CD14-positive monocyte (primary cell): Measurements from ENCODE around the gene TXNRD1. TPM values are rescaled to one million over a fixed set of nuclear protein-coding genes. Genes with fewer than 3 reads are reported as not detected.

ENCODE experiments used
- DNase-seq, 3 donors: peaks; one replicate each; pipeline ENCODE4 v3.0.0-alpha.2; 2011 to 2022
- H2AFZ ChIP-seq: 2 replicates; pipeline ENCODE4 v1.6.0; 2012; ENCODE audit warnings: mild to moderate bottlenecking, low read depth, low read length, inconsistent platforms; ENCODE audit not compliant: insufficient read depth, poor library complexity, severe bottlenecking
- H3K27ac ChIP-seq, 2 donors: 1 replicate in 1 of 2; 2 replicates in 1 of 2; pipeline ENCODE4 v1.5.1; 2012 to 2013; ENCODE audit warnings: low read length in 2 of 2, control low read depth in 1 of 2, inconsistent platforms in 1 of 2, low read depth in 1 of 2, mild to moderate bottlenecking in 1 of 2
- H3K27me3 ChIP-seq, 2 donors: one replicate each; pipeline versions ENCODE4 v1.6.0 to v1.6.1; 2011 to 2013; ENCODE audit warnings: low read length in 2 of 2; ENCODE audit not compliant: control insufficient read depth in 2 of 2, insufficient read depth in 2 of 2
- H3K36me3 ChIP-seq, 2 donors: replicated peaks in 1 of 2; 1 replicate in 1 of 2; 2 replicates in 1 of 2; pipeline versions ENCODE4 v1.5.1 to v1.6.1; 2012 to 2013; ENCODE audit warnings: low read length in 2 of 2, control low read depth in 1 of 2, inconsistent platforms in 1 of 2, mild to moderate bottlenecking in 1 of 2; ENCODE audit not compliant: insufficient read depth in 2 of 2, control insufficient read depth in 1 of 2
- H3K4me1 ChIP-seq, 2 donors: 1 replicate in 1 of 2; 2 replicates in 1 of 2; pipeline versions ENCODE4 v1.5.1 to v1.6.1; 2012 to 2013; ENCODE audit warnings: low read length in 2 of 2, control low read depth in 1 of 2, inconsistent platforms in 1 of 2, mild to moderate bottlenecking in 1 of 2, moderate library complexity in 1 of 2; ENCODE audit not compliant: insufficient read depth in 2 of 2, control insufficient read depth in 1 of 2
- H3K4me2 ChIP-seq: replicated peaks from 2 replicates; pipeline ENCODE3; 2012; ENCODE audit warnings: low read length, moderate library complexity, mild to moderate bottlenecking; ENCODE audit not compliant: poor library complexity, severe bottlenecking; ENCODE audit errors: extremely low read depth
- H3K4me3 ChIP-seq, 3 experiments: fragments of 200-600 bp in 1 of 3; sonication (generic) in 1 of 3; replicated peaks in 1 of 3; 1 replicate in 2 of 3; 2 replicates in 1 of 3; pipeline ENCODE4 v1.5.1; 2011 to 2013; ENCODE audit warnings: low read length in 3 of 3, mild to moderate bottlenecking in 3 of 3, control low read depth in 2 of 3, low read depth in 2 of 3, inconsistent platforms in 1 of 3, moderate library complexity in 1 of 3
- H3K79me2 ChIP-seq: 2 replicates; pipeline ENCODE4 v1.6.0; 2012; ENCODE audit warnings: mild to moderate bottlenecking, control low read depth, inconsistent platforms, low read length, moderate library complexity; ENCODE audit not compliant: insufficient read depth
- H3K9ac ChIP-seq: 2 replicates; pipeline ENCODE4 v1.6.0; 2017; ENCODE audit warnings: low read length, mild to moderate bottlenecking; ENCODE audit not compliant: insufficient read depth, poor library complexity, severe bottlenecking
- H3K9me3 ChIP-seq, 2 donors: replicated peaks in 1 of 2; 1 replicate in 1 of 2; 2 replicates in 1 of 2; pipeline versions ENCODE4 v1.5.1 to v1.6.1; 2012 to 2013; ENCODE audit warnings: low read length in 2 of 2, control low read depth in 1 of 2; ENCODE audit not compliant: control insufficient read depth in 1 of 2, insufficient read depth in 1 of 2
- H4K20me1 ChIP-seq: 2 replicates; pipeline ENCODE4 v1.6.0; 2012; ENCODE audit warnings: mild to moderate bottlenecking, low read length, control low read depth, moderate library complexity; ENCODE audit not compliant: insufficient read depth
- H3K27ac Mint-ChIP-seq, 7 donors: one replicate each; pipeline ENCODE4 v1.8.0; 2020; ENCODE audit warnings: mild to moderate bottlenecking in 7 of 7, mixed read lengths in 7 of 7, moderate library complexity in 6 of 7, inconsistent platforms in 2 of 7
- H3K27me3 Mint-ChIP-seq, 3 donors: one replicate each; pipeline ENCODE4 v1.8.0; 2021 to 2022; ENCODE audit warnings: low read depth in 3 of 3, mild to moderate bottlenecking in 3 of 3, mixed read lengths in 3 of 3, moderate library complexity in 3 of 3, inconsistent platforms in 1 of 3
- H3K36me3 Mint-ChIP-seq, 2 donors: one replicate each; pipeline ENCODE4 v1.8.0; 2020; ENCODE audit warnings: mixed read lengths in 2 of 2, inconsistent platforms in 1 of 2, mild to moderate bottlenecking in 1 of 2
- H3K4me1 Mint-ChIP-seq: one replicate; pipeline ENCODE4 v1.8.0; 2020; ENCODE audit warnings: mild to moderate bottlenecking, mixed read lengths
- H3K4me3 Mint-ChIP-seq, 2 donors: one replicate each; pipeline ENCODE4 v1.8.0; 2020; ENCODE audit warnings: mild to moderate bottlenecking in 2 of 2, mixed read lengths in 2 of 2, moderate library complexity in 1 of 2
- H3K9me3 Mint-ChIP-seq, 7 donors: one replicate each; pipeline ENCODE4 v1.8.0; 2020 to 2022; ENCODE audit warnings: mixed read lengths in 7 of 7, mild to moderate bottlenecking in 6 of 7, moderate library complexity in 6 of 7, inconsistent platforms in 2 of 7
- WGBS: methylation state at CpG from one replicate; pipeline ENCODE4 v1.1.5; 2013; ENCODE audit warnings: missing lambda C conversion rate; ENCODE audit not compliant: insufficient coverage; 5-methylcytosine and 5-hydroxymethylcytosine counted together
- intact Hi-C, 2 donors: fragments of 100-400 bp; cut with micrococcal nuclease; formaldehyde crosslinking; loops; one replicate each; pipeline versions ENCODE4 v1.15.0 to v1.15.1; 2023
- polyA plus RNA-seq, 3 donors: library from polyadenylated mRNA; depleted of rRNA in 1 of 3; unstranded in 2 of 3; stranded (reverse) in 1 of 3; fragments of 300-500 nt in 2 of 3; fragments of >200 nt in 1 of 3; fragmentation: Illumina TruSeq in 2 of 3; gene quantifications; 1 replicate in 2 of 3; 2 replicates in 1 of 3; pipeline ENCODE4 v1.2.3, GENCODE V29; 2012 to 2021
- TF ChIP-seq, protein P1 (sequence below): fragments of 200-600 bp; IDR thresholded peaks from one replicate; pipeline ENCODE4 v1.8.0; 2022; ENCODE audit warnings: antibody characterized with exemption, mild to moderate bottlenecking

TXNRD1 gene
- polyA plus RNA-seq, 3 donors: 26.9 to 46.1 (median 29.2) TPM

DNA sequence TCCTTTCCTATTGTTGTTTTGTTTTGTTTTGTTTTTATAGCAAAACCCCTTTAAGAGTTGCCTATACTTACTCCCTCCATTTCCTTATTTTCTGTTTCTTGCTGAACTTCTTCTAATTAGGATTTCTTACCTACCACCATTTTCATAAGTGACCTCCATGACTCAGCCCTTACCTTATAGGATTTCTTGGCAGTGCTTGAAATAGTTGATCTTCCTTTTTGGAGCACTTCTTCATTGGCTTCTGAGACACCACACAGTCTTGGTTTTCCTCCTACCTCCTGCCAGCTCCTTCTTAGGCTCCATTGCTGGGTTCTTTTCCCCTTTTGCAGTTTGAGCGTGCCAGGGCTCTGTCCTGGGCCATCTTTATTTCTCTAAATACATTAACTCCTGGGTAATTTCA lies 64.5 kb downstream of the TXNRD1 start:
- no CpG with 5 or more reads among the region's 1 CpG for WGBS
- intact Hi-C loops: loop anchor here in 1 of 2 donors (10.0 kb wide), 1 partner anchor 145 kb away; the partner anchor contains the start of gene NFYB
- TF ChIP-seq, protein P1, sequence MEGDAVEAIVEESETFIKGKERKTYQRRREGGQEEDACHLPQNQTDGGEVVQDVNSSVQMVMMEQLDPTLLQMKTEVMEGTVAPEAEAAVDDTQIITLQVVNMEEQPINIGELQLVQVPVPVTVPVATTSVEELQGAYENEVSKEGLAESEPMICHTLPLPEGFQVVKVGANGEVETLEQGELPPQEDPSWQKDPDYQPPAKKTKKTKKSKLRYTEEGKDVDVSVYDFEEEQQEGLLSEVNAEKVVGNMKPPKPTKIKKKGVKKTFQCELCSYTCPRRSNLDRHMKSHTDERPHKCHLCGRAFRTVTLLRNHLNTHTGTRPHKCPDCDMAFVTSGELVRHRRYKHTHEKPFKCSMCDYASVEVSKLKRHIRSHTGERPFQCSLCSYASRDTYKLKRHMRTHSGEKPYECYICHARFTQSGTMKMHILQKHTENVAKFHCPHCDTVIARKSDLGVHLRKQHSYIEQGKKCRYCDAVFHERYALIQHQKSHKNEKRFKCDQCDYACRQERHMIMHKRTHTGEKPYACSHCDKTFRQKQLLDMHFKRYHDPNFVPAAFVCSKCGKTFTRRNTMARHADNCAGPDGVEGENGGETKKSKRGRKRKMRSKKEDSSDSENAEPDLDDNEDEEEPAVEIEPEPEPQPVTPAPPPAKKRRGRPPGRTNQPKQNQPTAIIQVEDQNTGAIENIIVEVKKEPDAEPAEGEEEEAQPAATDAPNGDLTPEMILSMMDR: no peak
- H3K79me2 ChIP-seq: no peaks in the 10 kb centered on the region
- Mint-ChIP-seq H3K27ac (peak overlapping the region in 1 of 7 donors; percentile 1), H3K27me3 (peaks cover 0 to 2% (median 0%) of the 10 kb centered on the region in 3 donors), H3K9me3 (peaks cover 0 to 3% (median 0%) of the 10 kb centered on the region in 7 donors), H3K4me3 (no peak overlapping the region), H3K36me3 (no peaks in the 10 kb centered on the region), H3K4me1 (peaks cover 23% of the 10 kb centered on the region)
- no peak overlapping the region for H3K9ac ChIP-seq
- H3K27me3 ChIP-seq: no peaks in the 10 kb centered on the region
- no peak for DNase-seq
- peaks cover 7 to 8% of the 10 kb centered on the region in 2 donors for H3K4me1 ChIP-seq
- no peak overlapping the region for H3K4me2 ChIP-seq
- H3K27ac ChIP-seq: no peak overlapping the region
- no peak overlapping the region for H3K4me3 ChIP-seq
- peak overlapping the region; percentile 12 for H2AFZ ChIP-seq
- no peaks in the 10 kb centered on the region for H4K20me1 ChIP-seq
- H3K9me3 ChIP-seq: no peaks in the 10 kb centered on the region
- no peaks in the 10 kb centered on the region for H3K36me3 ChIP-seq

DNA sequence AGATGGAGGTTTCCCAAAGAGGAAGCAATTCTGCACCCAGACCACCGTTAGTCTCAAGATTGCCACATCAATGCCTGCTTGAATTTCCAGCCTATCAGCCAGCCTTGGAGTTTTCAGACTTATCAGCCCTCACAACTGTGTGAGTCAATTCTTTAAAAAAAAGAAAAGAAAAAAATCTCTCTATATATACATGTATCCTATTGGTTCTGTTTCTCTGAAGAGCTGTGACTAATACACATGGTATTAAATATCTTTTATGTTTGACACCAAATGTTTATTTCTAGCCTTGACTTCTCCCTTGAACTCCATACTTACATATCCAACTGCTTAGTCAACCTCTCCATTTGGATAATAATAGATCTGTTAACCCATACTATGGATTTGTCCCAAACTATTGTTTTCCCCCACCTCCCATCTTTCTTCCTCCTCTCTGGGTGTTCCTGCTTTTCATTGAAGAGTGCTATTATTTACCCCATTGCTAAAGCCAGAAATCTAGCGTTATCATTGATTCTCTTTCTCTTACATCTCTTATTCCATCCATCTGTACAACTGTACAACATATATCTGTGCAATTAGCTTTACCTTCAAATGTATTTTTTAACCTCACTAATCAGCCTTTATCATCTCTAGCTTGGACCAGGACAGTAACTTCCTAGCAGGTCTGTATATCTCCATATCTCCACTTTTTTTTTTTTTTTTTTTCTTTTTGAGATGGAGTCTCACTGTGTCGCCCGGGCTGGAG lies 65.3 kb downstream of the TXNRD1 start:
- Histone ChIP-seq H3K4me2 (no peak overlapping the region), H2AFZ (peak overlapping the region; percentile 12), H3K4me1 (peaks cover 9 to 10% of the 10 kb centered on the region in 2 donors), H3K4me3 (no peak overlapping the region), H3K79me2 (no peaks in the 10 kb centered on the region), H3K36me3 (no peaks in the 10 kb centered on the region), H3K27ac (no peak overlapping the region), H4K20me1 (no peaks in the 10 kb centered on the region), H3K9ac (no peak overlapping the region), H3K27me3 (no peaks in the 10 kb centered on the region), H3K9me3 (no peaks in the 10 kb centered on the region)
- TF ChIP-seq, protein P1: no peak
- peak in 1 of 3 donors; percentile 28 for DNase-seq
- no peak overlapping the region for H3K4me3 Mint-ChIP-seq
- intact Hi-C loops: loop anchor here in 1 of 2 donors (10.0 kb wide), 1 partner anchor 146 kb away; the partner anchor contains the start of gene NFYB
- H3K4me1 Mint-ChIP-seq: peaks cover 24% of the 10 kb centered on the region
- 75% methylated on average over 1 of the region's 4 CpGs for WGBS
- peaks cover 0 to 2% (median 0%) of the 10 kb centered on the region in 3 donors for H3K27me3 Mint-ChIP-seq
- H3K36me3 Mint-ChIP-seq: no peaks in the 10 kb centered on the region
- peaks cover 0 to 3% (median 0%) of the 10 kb centered on the region in 7 donors for H3K9me3 Mint-ChIP-seq
- peak overlapping the region in 1 of 7 donors; percentile 66 for H3K27ac Mint-ChIP-seq
